Measurements from ENCODE around the gene HOXA9.

GRCh38 chr7:27191161-27191731 is 25.9 kb upstream of the HOXA9 start:
- TF ChIP-seq CTCF (IDR thresholded peaks at IDR 0.05) (no peak), POLR2A (IDR thresholded peaks at IDR 0.05) (no peak)
